Epithelial cell of proximal tubule (primary cell): ENCODE data around the gene PSMB11. TPM values are rescaled to one million over a fixed set of nuclear protein-coding genes. Genes with fewer than 3 reads are reported as not detected.

Source experiments
- DNase-seq: peaks from one replicate; pipeline ENCODE4 v3.0.0-alpha.2; 2011; ENCODE audit warnings: low read depth
- H3K4me3 ChIP-seq: 2 replicates; pipeline ENCODE4 v1.5.1; 2011; ENCODE audit warnings: low read depth, mild to moderate bottlenecking, low read length
- total RNA-seq: library from RNA; depleted of rRNA; stranded (reverse); fragments of >200 nt; gene quantifications from 2 replicates; pipeline ENCODE4 v1.2.3, GENCODE V29; 2015
- TF ChIP-seq, protein P1 (sequence below): conservative IDR thresholded peaks from 2 replicates; pipeline ENCODE4 v1.5.1; 2012; ENCODE audit warnings: low read depth, mild to moderate bottlenecking, low read length

PSMB11 gene
- total RNA-seq, 1 donor from 2014 or later = not detected

- no peak for DNase-seq
- TF ChIP-seq, protein P1, sequence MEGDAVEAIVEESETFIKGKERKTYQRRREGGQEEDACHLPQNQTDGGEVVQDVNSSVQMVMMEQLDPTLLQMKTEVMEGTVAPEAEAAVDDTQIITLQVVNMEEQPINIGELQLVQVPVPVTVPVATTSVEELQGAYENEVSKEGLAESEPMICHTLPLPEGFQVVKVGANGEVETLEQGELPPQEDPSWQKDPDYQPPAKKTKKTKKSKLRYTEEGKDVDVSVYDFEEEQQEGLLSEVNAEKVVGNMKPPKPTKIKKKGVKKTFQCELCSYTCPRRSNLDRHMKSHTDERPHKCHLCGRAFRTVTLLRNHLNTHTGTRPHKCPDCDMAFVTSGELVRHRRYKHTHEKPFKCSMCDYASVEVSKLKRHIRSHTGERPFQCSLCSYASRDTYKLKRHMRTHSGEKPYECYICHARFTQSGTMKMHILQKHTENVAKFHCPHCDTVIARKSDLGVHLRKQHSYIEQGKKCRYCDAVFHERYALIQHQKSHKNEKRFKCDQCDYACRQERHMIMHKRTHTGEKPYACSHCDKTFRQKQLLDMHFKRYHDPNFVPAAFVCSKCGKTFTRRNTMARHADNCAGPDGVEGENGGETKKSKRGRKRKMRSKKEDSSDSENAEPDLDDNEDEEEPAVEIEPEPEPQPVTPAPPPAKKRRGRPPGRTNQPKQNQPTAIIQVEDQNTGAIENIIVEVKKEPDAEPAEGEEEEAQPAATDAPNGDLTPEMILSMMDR = no peak
- no peak overlapping the region for H3K4me3 ChIP-seq
These were observed 27.4 kb downstream of the PSMB11 start for GRCh38 chr14:23069413-23069806.

- no peak for DNase-seq
- peak overlapping the region; percentile 73 for H3K4me3 ChIP-seq
- TF ChIP-seq, protein P1 = no peak
These were observed 28.5 kb downstream of the PSMB11 start for GRCh38 chr14:23070262-23071129.

DNA sequence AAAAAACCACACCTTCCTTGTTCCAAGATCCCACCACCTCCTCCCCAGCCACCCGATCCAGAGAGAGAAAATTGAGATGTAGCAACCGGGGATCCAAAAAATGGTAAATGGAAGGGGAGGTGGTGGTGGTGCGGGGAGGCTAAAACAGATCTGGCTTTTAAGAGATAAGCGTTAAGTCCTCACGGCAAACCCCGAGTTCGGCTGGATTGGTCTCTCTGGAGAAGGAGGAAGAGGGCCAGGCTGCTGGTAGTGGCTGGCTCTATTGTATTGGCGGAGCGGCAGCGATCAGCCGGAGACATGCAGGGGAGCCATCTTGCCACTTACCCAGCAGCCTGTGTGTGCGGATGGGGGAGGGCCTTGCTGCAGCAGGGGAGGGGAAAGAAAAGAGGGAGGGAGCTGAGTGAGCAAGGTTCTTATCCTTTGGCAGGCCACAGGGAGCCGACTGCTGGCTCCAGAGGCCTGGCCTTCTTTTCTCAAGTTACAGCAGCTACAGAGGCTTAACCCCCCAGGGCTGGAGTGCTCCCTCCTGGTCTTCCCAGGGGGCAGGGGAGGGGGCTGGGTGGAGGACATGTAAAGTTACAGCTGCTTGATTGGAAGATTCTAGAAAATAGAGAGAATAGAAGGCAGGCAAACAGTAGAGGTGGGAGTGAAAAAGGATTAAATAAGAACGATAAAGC, 29.4 kb downstream of the PSMB11 start:
- peak overlapping the region; percentile 73 for H3K4me3 ChIP-seq
- DNase-seq = peak; percentile 52
- TF ChIP-seq, protein P1 = no peak

DNA sequence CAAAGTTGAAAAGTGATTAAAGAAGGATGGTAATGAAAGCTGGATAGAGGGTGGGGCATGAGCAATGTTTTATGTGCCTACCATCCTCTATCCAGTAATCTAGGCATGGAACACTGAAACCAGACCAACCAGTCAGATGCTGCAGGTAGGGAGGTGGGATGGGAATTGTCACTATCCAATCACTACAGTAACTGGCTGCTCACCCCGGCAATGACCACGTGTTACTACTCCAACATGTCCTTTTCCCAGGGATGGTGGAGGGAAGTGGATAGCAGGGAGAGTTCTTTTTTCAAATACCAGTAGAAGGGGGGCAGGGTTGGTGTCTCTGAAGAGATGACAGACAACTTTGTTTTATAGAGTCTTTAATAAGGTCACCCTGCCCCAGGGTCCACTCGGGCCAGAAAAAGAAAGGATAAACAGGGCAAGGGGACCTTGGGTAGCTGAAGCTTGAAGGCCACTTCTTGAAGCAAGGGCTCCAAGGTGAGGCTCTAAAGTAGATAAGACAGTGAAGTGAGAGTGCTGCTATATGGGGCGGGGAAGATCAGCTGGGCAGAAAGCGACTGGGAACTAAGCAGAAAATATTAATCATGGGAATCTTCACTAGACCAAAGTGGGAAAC, 30.0 kb downstream of the PSMB11 start:
- DNase-seq = no peak
- TF ChIP-seq, protein P1 = no peak
- peak overlapping the region; percentile 73 for H3K4me3 ChIP-seq

GRCh38 chr14:23074906-23075305, 32.9 kb downstream of the PSMB11 start:
- TF ChIP-seq, protein P1 = no peak
- DNase-seq = no peak
- no peak overlapping the region for H3K4me3 ChIP-seq

DNA sequence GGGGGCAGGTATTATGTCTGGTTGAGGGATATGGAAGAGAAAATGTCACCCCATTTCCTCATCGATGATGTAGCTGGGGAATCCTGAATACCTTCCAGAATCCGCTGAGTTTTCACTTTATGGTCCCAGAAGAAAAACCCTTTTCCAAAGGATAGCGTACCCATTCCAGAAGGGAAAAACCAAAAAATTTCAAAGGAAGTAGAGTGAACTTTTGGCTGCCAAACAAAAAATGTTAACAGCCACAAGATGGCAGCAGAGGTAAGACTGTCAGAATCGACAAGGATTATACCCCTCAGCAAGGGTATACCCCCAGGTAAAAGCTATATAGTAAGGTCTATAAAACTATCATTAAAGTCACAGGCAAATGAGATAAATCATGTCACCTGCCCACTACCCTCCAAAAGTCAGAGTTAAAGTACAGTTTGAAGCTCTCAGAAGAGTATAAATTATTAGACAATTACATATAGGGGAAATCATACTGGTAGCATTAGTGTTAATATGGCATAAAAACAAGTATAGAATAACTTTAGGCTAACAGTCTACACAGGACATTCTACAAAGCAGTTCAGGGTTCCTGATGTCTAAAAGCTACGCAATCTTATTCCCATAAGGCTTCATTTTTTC, 34.9 kb downstream of the PSMB11 start:
- TF ChIP-seq, protein P1 = peak; percentile 74
- no peak overlapping the region for H3K4me3 ChIP-seq
- DNase-seq = no peak
